IPS DF 4.7 (cell line): Measurements from ENCODE around the gene EFCAB11.
A peak's percentile ranks its signal among the peaks of the same experiment; 100 is the strongest.
"Not testable (repeated sequence)": the region's sequence is repeated elsewhere in the genome, so short reads cannot be mapped to it uniquely, and the experiment has no call there.

Experiments
- DNase-seq: peaks from one replicate; pipeline ENCODE4 v3.0.0-alpha.2; 2013; ENCODE audit warnings: low spot score; ENCODE audit errors: extremely low read depth

Gene EFCAB11

DNA sequence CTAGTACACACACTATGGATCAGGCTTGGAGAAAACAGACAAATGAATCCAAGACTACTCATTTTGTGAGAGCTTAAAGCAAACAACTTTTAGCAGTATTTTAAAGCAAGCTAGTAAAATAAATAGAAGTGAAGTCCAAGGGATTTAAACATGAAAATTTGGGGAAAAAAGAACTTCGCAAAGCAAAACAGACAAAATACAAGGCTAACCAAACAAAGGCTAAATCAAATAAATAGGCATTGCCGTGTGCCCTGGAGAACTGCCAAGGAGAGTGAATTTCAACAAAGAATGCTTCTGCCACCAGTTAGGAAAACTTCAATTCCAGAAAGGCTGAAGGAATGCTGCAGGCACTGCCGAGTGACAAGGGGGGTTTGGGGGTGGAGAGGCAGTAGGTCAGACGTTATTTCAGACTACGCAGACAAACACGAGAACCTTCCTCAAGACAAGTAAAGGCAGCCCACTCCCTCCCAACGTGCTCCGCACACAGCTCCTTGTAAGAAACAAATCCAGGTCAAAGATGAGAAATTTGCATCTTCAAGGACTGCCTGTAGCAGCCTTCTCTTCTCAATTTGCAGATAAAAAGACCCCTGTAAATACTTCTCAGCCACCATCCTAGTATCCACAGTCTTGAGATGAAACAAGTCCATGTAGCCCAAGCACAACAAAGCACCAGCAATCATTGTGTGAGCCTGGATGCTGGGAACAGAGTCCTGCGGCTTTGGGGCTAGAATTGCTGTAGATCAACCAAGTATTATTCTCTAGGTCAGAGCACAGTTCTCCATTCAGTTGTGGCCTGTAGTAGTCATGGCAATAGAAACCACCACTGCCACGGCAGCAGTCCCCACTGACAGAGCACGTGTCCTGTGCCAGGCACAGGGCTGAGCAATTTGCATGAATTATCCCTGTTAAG, 43.3 kb downstream of the EFCAB11 start:
- peak; percentile 49 for DNase-seq

- no peak for DNase-seq
Measured at GRCh38 chr14:89910691-89911009, 43.9 kb downstream of the EFCAB11 start.

GRCh38 chr14:89909586-89909985, 44.9 kb downstream of the EFCAB11 start:
- no peak for DNase-seq

- no peak for DNase-seq
Measured at GRCh38 chr14:89908712-89909450, 45.6 kb downstream of the EFCAB11 start.

DNA sequence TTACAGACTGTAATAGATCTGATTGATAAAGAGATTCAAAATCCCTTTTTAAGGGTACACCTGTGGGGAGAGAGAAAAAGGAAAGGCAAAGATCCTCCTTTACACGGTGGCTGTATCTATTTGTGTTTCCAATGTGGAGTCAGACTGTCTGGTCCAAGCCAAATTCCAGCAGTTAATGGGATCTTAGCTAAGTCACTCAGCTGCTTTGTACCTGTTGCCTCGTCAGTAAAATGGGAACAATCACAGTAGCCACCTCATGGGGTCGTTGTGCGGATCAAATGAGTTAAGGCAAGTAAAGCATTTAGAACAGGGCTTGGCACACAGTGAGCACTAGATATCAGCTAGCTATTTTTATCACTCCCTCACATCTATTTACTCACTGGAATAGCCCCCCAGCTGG, 46.9 kb downstream of the EFCAB11 start:
- no peak for DNase-seq

DNA sequence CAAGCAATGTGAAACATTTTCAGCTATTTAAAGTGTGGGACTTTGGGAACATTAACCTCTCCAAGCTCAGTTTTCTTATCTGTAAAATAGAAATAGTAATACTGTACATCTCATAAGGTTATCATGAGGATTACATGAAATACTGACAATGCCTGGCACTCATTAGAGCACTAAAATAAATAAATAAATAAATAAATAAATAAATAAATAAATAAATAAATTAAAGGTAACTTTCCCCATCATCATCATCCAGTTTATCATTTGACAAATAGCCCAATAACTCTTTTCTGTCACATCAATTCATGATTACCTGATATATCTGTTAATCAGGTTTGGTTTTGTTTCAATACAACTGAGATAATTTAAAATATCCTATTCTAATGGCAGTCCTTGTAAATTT, 48.5 kb downstream of the EFCAB11 start:
- DNase-seq: no peak

GRCh38 chr14:89903340-89903952, 51.1 kb downstream of the EFCAB11 start:
- DNase-seq: no peak

- DNase-seq: no peak
Measured at GRCh38 chr14:89902881-89903280, 51.6 kb downstream of the EFCAB11 start.

DNA sequence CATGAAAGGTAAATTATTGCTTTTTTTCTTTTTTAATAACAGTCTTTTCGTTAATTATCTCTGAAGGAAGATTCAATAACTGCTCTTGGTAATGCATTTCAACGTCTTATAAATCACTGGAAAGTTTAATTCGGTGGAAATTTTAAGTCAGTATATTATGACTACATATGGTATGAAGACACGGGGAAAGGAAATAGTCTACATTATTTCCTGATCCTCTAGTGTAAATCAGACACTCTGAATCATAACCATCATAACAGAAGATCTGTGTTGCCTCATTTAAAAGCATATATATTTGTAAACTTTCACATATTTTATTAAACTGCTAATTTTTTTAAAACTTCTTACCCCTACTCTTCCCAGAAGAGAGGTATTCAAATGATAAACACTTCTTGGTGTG, 53.7 kb downstream of the EFCAB11 start:
- no peak for DNase-seq

- DNase-seq: no peak
Measured at GRCh38 chr14:89899917-89900663, 54.4 kb downstream of the EFCAB11 start.

DNA sequence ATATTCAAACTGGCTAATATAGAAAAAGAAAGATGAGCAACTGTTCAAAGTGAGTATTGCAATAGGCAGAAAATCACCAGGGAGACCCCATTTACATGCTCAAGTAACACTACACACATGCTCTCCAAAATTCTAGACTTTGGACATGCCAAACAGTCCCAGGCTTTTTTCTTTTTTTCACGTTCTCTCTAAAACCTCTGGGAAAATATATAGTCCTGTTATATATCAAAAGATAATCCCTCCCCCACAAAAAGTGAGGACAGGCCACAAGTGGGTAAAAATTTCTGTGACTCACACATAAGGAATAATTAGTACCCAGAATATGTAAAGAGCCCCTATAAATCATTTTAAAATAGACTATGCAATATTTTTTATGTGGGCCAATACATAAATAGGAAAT, 55.2 kb downstream of the EFCAB11 start:
- no peak for DNase-seq

- not testable (repeated sequence) for DNase-seq
Measured at GRCh38 chr14:89893388-89893787, 61.1 kb downstream of the EFCAB11 start.

DNA sequence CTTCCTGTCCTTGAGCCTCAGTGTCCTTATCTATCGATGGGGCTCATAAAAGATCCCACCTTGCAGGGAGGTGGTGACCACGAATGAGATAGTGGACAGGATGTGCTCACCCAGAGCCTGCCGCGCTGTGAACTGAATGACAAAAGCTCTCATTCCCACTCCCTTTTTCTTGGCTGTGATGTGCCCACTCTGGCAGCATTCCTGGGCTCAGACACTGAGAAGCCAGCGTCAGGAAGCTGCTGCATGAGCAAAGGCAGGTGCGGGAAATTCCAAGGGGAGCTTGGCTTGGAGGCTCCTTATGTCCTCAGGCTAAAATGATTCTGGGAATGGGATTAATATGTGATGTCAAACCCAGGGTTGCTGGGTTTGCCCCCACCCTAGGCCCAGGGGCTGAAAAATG, 61.6 kb downstream of the EFCAB11 start:
- no peak for DNase-seq

- not testable (repeated sequence) for DNase-seq
Measured at GRCh38 chr14:89891721-89892120, 62.8 kb downstream of the EFCAB11 start.

- no peak for DNase-seq
Measured at GRCh38 chr14:89891055-89891454, 63.5 kb downstream of the EFCAB11 start.

GRCh38 chr14:89890589-89890988, 63.9 kb downstream of the EFCAB11 start:
- DNase-seq: no peak

DNA sequence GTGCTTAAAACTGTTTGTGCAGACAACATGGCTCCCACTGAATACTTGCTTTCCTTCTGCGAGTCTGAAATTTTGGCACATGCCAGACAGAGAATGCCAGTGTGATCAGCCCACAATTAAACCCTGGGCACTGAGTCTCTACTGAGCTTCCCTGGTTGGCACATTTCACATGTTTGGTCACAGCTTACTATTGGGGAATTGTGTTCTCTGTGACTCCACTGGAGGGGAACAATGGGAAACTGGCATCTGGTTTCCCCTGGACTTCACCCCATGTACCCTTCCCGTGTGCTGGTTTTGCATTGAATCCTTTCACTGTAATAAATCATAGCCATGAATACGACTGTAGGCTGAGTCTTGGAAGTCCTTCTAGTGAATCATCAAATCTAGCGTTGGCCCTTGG, 64.9 kb downstream of the EFCAB11 start:
- DNase-seq: no peak

GRCh38 chr14:89884761-89885160, 69.8 kb downstream of the EFCAB11 start:
- no peak for DNase-seq

- no peak for DNase-seq
Measured at GRCh38 chr14:89881839-89882238, 72.7 kb downstream of the EFCAB11 start.

DNA sequence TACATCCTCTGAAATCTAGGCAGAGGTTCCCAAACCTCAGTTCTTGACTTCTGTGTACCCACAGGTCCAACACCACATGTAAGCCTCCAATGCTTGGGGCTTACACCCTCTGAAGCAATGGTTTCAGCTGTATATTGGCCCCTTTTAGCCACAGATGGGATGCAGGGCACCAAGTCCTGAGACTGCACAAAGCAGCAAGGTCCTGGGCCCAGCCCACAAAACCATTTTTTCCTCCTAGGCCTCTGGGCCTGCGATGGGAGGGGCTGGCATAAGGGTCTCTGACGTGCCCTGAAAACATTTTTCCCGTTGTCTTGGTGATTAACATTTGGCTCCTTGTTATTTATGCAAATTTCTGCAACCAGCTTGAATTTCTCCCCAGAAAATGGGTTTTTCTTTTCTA, 80.4 kb downstream of the EFCAB11 start:
- not testable (repeated sequence) for DNase-seq

DNA sequence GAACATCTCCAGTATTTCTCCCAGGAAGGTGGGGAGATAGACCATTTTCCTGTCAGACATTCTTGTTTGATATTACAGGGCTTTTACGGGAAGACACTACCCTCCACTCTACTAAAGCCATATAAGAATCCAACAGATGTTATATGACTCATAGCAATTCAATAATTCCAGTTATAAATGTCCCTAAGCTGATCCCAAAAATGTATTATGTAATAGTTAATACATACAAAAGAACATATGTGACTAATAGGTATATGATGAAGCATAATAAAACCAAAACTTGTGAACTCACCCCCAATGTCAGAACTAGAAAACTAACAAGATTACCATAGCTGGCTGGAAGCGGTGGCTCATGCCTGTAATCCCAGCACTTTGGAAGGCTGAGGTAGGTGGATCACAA, 84.2 kb downstream of the EFCAB11 start:
- no peak for DNase-seq

DNA sequence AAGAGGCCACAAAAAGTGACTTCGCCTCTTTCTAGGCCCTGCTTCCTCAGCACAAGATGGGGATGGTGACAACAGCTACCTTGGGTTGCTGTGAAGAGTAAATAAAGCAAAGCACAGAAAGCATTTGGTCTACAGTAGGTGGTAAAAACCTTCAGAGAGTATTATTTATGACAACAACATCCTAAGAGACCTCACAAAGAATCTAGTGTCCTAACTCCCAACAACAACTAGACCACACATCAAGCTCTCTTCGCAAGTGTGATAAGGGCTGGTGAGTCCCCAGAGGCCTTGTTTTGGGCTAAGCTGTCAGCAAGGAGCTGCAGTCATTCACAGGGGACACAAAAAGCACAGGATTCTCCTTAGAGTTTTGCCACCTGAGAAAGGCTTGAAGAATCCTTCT, 84.9 kb downstream of the EFCAB11 start:
- no peak for DNase-seq
